Ectodermal cell (in vitro differentiated cells): ENCODE data around the gene BMS1.
"Not testable (repeated sequence)": the region's sequence is repeated elsewhere in the genome, so short reads cannot be mapped to it uniquely, and the experiment has no call there.

Experiments used
- H3K27ac ChIP-seq: 2 replicates; pipeline ENCODE4 v1.7.0; 2013; ENCODE audit warnings: mild to moderate bottlenecking, low read depth, low read length; ENCODE audit not compliant: insufficient read depth, poor library complexity, severe bottlenecking
- H3K27me3 ChIP-seq: 2 replicates; pipeline ENCODE4 v1.7.0; 2013; ENCODE audit warnings: mild to moderate bottlenecking, low read length; ENCODE audit not compliant: insufficient read depth, control insufficient read depth, poor library complexity, severe bottlenecking
- H3K36me3 ChIP-seq: one replicate; pipeline ENCODE4 v1.7.0; 2013; ENCODE audit warnings: low read length; ENCODE audit not compliant: control insufficient read depth, insufficient read depth
- H3K4me1 ChIP-seq: one replicate; pipeline ENCODE4 v1.7.0; 2013; ENCODE audit warnings: low read length; ENCODE audit not compliant: control insufficient read depth, insufficient read depth
- H3K4me3 ChIP-seq: 2 replicates; pipeline ENCODE4 v1.7.0; 2013; ENCODE audit warnings: low read depth, low read length, control low read depth; ENCODE audit not compliant: insufficient read depth
- H3K9me3 ChIP-seq: 2 replicates; pipeline ENCODE4 v1.7.0; 2013; ENCODE audit warnings: mild to moderate bottlenecking, low read length, moderate library complexity; ENCODE audit not compliant: control insufficient read depth
- WGBS, 2 experiments: methylation state at CpG; one replicate each; pipeline ENCODE4 v1.1.7; 2013; ENCODE audit warnings: missing lambda C conversion rate in 2 of 2; 5-methylcytosine and 5-hydroxymethylcytosine counted together

The BMS1 gene

DNA sequence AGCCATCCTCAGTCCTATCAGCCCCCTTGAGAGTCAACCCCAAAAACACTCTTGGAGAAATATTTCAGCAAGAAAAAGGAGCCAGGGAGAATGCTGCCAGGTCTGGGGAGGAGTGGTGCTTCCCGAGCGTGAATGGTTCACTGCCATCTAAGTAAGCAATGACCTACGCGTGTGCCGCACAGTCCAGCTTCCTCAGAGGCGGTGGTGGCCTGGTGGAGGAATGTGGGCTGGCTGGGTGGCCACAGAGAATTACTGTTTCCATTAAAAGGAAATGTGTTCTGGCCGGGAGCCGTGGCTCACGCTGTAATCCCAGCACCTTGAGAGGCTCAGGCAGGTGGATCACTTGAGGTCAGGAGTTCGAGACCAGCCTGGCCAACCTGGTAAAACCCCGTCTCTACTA is 77.4 kb downstream of the BMS1 start:
- not testable (repeated sequence) for H3K27me3 ChIP-seq, H3K36me3 ChIP-seq, H3K27ac ChIP-seq, H3K4me3 ChIP-seq, H3K4me1 ChIP-seq, H3K9me3 ChIP-seq
- 93 to 95% methylated on average over 11 of the region's 11 CpGs for WGBS, 2 experiments

GRCh38 chr10:42862801-42863200 is 80.2 kb downstream of the BMS1 start:
- not testable (repeated sequence) for H3K4me3 ChIP-seq, H3K4me1 ChIP-seq, H3K27ac ChIP-seq, H3K36me3 ChIP-seq, H3K9me3 ChIP-seq
- peaks cover 17% of the 10 kb centered on the region for H3K27me3 ChIP-seq
- WGBS, 2 experiments = 84 to 85% methylated on average over 5 to 6 of the region's 6 CpGs

- 34 to 55% methylated on average over 8 of the region's 8 CpGs for WGBS, 2 experiments
Observed at GRCh38 chr10:42864575-42864974, 82.0 kb downstream of the BMS1 start.

GRCh38 chr10:42865716-42866114 is 83.1 kb downstream of the BMS1 start:
- peaks cover 17% of the 10 kb centered on the region for H3K27me3 ChIP-seq
- no peaks in the 10 kb centered on the region for H3K9me3 ChIP-seq
- H3K4me3 ChIP-seq = no peak overlapping the region
- no peaks in the 10 kb centered on the region for H3K4me1 ChIP-seq
- no peak overlapping the region for H3K27ac ChIP-seq
- WGBS, 2 experiments = 87 to 89% methylated on average over 18 of the region's 18 CpGs
- H3K36me3 ChIP-seq = no peaks in the 10 kb centered on the region

More at GRCh38 chr10:42864575-42864974, 82.0 kb downstream of the BMS1 start:
- no peak overlapping the region for H3K27ac ChIP-seq
- no peaks in the 10 kb centered on the region for H3K36me3 ChIP-seq
- H3K4me1 ChIP-seq = no peaks in the 10 kb centered on the region
- peaks cover 17% of the 10 kb centered on the region for H3K27me3 ChIP-seq
- H3K9me3 ChIP-seq = no peaks in the 10 kb centered on the region
- no peak overlapping the region for H3K4me3 ChIP-seq

- Histone ChIP-seq H3K4me1 (no peaks in the 10 kb centered on the region), H3K36me3 (no peaks in the 10 kb centered on the region), H3K27me3 (peaks cover 17% of the 10 kb centered on the region), H3K4me3 (peak overlapping the region; percentile 13), H3K27ac (no peak overlapping the region), H3K9me3 (no peaks in the 10 kb centered on the region)
- WGBS, 2 experiments = 34 to 36% methylated on average over 87 of the region's 87 CpGs
Observed at GRCh38 chr10:42866115-42866995, 83.8 kb downstream of the BMS1 start.

- WGBS, 2 experiments = 94 to 96% methylated on average over 9 of the region's 9 CpGs
- Histone ChIP-seq H3K4me1 (no peaks in the 10 kb centered on the region), H3K27ac (no peak overlapping the region), H3K36me3 (no peaks in the 10 kb centered on the region), H3K4me3 (no peak overlapping the region), H3K27me3 (peaks cover 17% of the 10 kb centered on the region), H3K9me3 (no peaks in the 10 kb centered on the region)
Observed at GRCh38 chr10:42867571-42867970, 85.0 kb downstream of the BMS1 start.

DNA sequence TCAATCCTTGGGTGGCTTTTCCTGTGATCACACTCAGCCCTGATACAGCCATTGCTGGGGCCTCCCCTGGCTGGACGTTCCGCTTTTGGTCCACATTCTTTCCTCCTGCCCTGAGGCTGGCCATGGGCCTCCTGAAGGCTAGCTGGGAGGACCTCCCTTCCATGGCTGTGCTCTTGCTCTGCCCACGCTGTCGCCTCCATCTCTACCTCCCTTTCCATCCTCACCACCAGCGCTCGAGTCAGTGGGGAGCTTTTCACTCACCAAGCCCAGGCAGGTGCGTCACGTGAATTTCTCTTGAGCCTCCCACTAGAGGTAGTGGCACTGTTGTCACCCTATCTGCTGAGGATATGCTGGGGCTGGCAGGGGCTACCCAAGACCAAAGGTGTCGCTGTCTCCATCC is 85.9 kb downstream of the BMS1 start:
- H3K36me3 ChIP-seq = no peaks in the 10 kb centered on the region
- H3K27ac ChIP-seq = no peak overlapping the region
- no peaks in the 10 kb centered on the region for H3K4me1 ChIP-seq
- H3K27me3 ChIP-seq = peaks cover 17% of the 10 kb centered on the region
- 88 to 89% methylated on average over 9 of the region's 9 CpGs for WGBS, 2 experiments
- no peaks in the 10 kb centered on the region for H3K9me3 ChIP-seq
- H3K4me3 ChIP-seq = no peak overlapping the region

GRCh38 chr10:42869977-42870350 is 87.4 kb downstream of the BMS1 start:
- H3K27ac ChIP-seq = no peak overlapping the region
- no peak overlapping the region for H3K4me3 ChIP-seq
- H3K27me3 ChIP-seq = peaks cover 17% of the 10 kb centered on the region
- no peaks in the 10 kb centered on the region for H3K9me3 ChIP-seq
- 94 to 97% methylated on average over 9 of the region's 9 CpGs for WGBS, 2 experiments
- H3K4me1 ChIP-seq = no peaks in the 10 kb centered on the region
- H3K36me3 ChIP-seq = no peaks in the 10 kb centered on the region

DNA sequence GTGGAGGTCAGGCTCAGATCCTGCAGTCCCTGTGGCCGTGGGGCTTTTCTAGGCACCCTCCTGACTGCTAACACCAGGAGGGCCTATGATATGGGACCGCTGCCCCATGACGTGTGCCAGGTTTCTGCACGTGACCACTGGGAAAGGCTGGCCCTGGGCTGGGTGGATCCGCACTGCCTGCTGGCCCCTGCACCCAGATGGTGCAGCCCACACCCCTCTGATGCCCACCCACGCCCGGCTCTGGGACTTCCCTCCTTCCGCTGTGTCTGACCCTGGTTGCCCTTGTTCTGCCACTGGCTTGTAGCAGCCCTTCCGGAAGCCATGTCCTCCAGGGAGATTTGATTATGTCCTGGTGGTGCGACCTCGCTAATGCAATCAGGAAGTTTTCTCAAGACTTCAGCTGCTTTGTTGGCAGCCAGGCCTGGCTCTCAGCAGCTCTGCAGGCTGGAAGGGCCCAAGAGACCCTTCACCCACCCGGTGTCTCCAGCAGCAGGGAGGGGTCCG is 88.6 kb downstream of the BMS1 start:
- H3K9me3 ChIP-seq, H3K4me1 ChIP-seq, H3K36me3 ChIP-seq, H3K27me3 ChIP-seq, H3K4me3 ChIP-seq, H3K27ac ChIP-seq: not testable (repeated sequence)
- 89 to 91% methylated on average over 13 of the region's 13 CpGs for WGBS, 2 experiments

DNA sequence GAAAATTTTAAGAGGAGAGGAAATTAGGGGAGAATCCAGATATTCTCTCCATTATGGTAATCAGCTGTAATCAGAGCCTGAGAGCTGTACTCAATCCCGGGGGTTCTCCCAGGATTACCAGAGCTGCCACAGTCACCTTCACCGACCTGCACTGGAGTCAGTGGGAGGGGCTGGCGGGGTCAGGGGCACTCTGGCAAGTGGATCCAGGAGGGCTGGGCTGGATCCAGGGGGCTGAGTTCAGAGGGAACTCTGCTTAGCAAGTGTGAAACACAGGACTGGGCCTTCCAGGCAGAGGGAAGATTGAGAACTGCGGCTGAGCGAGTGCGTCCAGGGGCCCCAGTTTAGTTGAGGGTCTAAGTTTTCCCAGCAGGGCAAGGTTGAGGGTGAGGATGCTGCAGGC is 89.2 kb downstream of the BMS1 start:
- no peaks in the 10 kb centered on the region for H3K27me3 ChIP-seq
- 79 to 84% methylated on average over 6 of the region's 6 CpGs for WGBS, 2 experiments

More for the DNA sequence above, 89.2 kb downstream of the BMS1 start:
- Histone ChIP-seq H3K4me3 (no peak overlapping the region), H3K36me3 (no peaks in the 10 kb centered on the region), H3K9me3 (no peaks in the 10 kb centered on the region), H3K4me1 (no peaks in the 10 kb centered on the region), H3K27ac (no peak overlapping the region)
